MCF 10A (cell line): Measurements from ENCODE around the gene PARP6. TPM values are rescaled to one million over a fixed set of nuclear protein-coding genes. Genes with fewer than 3 reads are reported as not detected.

Source experiments
- BruUV-seq: library from RNA; stranded (reverse); fragments of 400-500 nt; replicated peaks from 2 replicates; lab custom pipeline; 2021; lab: Mats Ljungman, UMichigan
- CTCF ChIA-PET: fragments of 300-600 bp; sonication (Branson Sonifier 250); formaldehyde crosslinking; extraction: SDS; loops from one replicate; lab custom pipeline; 2021; ENCODE audit warnings: antibody characterized with exemption, inconsistent platforms; lab: Yijun Ruan, JAX
- POLR2A ChIA-PET: fragments of 300-600, 350-650 bp; sonication (Branson Sonifier 250); formaldehyde crosslinking; extraction: SDS; loops from one replicate; lab custom pipeline; 2020; ENCODE audit warnings: antibody characterized with exemption, inconsistent platforms; lab: Yijun Ruan, JAX
- DNase-seq: peaks from one replicate; pipeline ENCODE4 v3.0.0-alpha.2; 2018; ENCODE audit not compliant: unreplicated experiment
- H3K27ac Mint-ChIP-seq: one replicate; pipeline ENCODE4 v1.8.0; 2022; ENCODE audit warnings: mild to moderate bottlenecking, low read depth, mixed read lengths; ENCODE audit not compliant: unreplicated experiment
- H3K27me3 Mint-ChIP-seq: one replicate; pipeline ENCODE4 v1.8.0; 2022; ENCODE audit warnings: mixed read lengths; ENCODE audit not compliant: insufficient read depth, unreplicated experiment
- H3K36me3 Mint-ChIP-seq: one replicate; pipeline ENCODE4 v1.8.0; 2022; ENCODE audit warnings: mild to moderate bottlenecking, moderate library complexity, mixed read lengths; ENCODE audit not compliant: insufficient read depth, unreplicated experiment
- H3K4me1 Mint-ChIP-seq: one replicate; pipeline ENCODE4 v1.8.0; 2022; ENCODE audit warnings: mixed read lengths; ENCODE audit not compliant: insufficient read depth, unreplicated experiment
- H3K4me3 Mint-ChIP-seq: one replicate; pipeline ENCODE4 v1.8.0; 2022; ENCODE audit warnings: mild to moderate bottlenecking, moderate library complexity, mixed read lengths; ENCODE audit not compliant: unreplicated experiment
- H3K9me3 Mint-ChIP-seq: one replicate; pipeline ENCODE4 v1.8.0; 2022; ENCODE audit warnings: mixed read lengths; ENCODE audit not compliant: unreplicated experiment
- intact Hi-C: fragments of 100-400 bp; cut with micrococcal nuclease; formaldehyde crosslinking; loops from 2 replicates; pipeline ENCODE4 v1.14.1; 2022
- total RNA-seq: library from RNA; stranded (reverse); gene quantifications from 2 replicates; pipeline ENCODE4 v1.2.3, GENCODE V29; 2022
- TF ChIP-seq, protein P1 (sequence below): fragments of 200-600 bp; IDR thresholded peaks from one replicate; pipeline ENCODE4 v1.8.0; 2022; ENCODE audit warnings: antibody characterized with exemption, mild to moderate bottlenecking; ENCODE audit not compliant: unreplicated experiment

PARP6 gene
- total RNA-seq, 1 experiment from 2014 or later = 117 TPM

DNA sequence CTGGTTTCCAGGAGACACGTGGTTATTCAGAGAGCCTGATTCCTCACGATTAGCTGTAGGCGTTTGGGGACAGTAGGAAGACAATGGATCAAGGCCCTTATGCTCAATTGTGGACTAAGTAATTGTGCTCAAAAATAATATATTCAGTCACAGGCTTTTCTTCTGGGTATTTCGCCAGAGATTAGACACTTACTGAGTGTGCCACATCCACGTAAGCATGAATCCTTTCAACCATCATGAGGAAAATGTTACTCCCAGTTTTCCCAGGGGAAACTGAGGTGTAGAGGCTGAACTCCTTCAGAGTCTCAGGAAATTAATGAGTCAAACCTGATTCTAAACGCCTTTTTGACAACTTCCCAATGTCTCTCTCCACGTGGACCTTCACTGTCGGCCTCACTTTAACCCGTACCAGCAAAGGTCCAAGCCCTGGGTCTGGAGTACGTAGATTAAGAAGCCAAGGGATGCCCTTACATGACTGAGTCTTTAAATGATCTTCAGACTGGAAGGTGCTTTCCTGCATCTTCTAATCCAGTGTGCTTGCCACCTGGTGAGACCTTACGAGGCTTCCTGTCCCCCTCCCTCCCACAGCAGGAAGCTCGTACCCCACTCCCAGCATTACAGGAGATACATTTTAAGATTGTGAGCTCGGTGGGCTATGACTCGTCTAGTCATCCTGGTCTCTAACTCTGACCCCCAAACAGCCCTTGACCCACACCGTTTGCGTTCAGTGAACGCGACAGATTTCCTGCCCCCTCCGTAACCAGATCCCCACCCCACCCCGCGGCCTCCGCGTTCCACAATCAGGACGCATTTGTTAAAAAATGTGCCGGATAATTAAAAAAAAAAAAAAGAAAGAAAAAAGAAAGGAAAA, 43.0 kb downstream of the PARP6 start:
- Mint-ChIP-seq H3K27me3 (no peaks in the 10 kb centered on the region), H3K27ac (peak overlapping the region; percentile 81), H3K36me3 (peaks cover 38% of the 10 kb centered on the region), H3K4me1 (peaks cover 32% of the 10 kb centered on the region), H3K4me3 (peak overlapping the region; percentile 89), H3K9me3 (no peaks in the 10 kb centered on the region)
- ChIA-PET POLR2A (interaction anchor here (0.6 to 7.8 kb wide), 18 partner anchors 8 to 996 kb away, joined by 3 to 424 read pairs (median 7); partner anchors contain the start of genes ARIH1 and GRAMD2A), CTCF (interaction anchor here (0.6 to 1.3 kb wide), 4 partner anchors 11 to 616 kb away, joined by 3 to 4 read pairs (median 4); no protein-coding TSS in a partner anchor)
- intact Hi-C loops = no loop called here
- TF ChIP-seq, protein P1, sequence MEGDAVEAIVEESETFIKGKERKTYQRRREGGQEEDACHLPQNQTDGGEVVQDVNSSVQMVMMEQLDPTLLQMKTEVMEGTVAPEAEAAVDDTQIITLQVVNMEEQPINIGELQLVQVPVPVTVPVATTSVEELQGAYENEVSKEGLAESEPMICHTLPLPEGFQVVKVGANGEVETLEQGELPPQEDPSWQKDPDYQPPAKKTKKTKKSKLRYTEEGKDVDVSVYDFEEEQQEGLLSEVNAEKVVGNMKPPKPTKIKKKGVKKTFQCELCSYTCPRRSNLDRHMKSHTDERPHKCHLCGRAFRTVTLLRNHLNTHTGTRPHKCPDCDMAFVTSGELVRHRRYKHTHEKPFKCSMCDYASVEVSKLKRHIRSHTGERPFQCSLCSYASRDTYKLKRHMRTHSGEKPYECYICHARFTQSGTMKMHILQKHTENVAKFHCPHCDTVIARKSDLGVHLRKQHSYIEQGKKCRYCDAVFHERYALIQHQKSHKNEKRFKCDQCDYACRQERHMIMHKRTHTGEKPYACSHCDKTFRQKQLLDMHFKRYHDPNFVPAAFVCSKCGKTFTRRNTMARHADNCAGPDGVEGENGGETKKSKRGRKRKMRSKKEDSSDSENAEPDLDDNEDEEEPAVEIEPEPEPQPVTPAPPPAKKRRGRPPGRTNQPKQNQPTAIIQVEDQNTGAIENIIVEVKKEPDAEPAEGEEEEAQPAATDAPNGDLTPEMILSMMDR = no peak
- TSS peak; percentile 31 for BruUV-seq
- DNase-seq = peak; percentile 35

DNA sequence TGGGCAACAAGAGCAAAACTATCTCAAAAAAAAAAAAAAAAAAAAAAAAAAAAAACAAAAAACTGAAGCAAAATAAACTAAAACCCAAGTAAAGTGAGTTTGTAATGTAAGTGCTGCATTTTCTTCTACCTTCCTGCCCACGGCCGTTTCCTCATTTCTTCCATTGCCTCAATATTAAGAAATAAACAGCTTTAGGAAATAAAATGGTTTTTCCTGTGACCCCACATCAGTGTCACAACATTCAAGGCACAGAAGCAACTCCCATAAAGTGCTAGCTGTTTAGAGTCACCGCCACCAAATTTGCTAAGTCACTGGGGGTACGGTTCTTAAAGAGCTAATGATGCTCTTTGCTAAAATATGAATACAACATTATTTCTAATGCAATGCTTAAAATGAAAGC, 44.6 kb downstream of the PARP6 start:
- TF ChIP-seq, protein P1 = no peak
- ChIA-PET CTCF (interaction anchor here (0.6 to 2.7 kb wide), 7 partner anchors 11 to 700 kb away, joined by 3 to 29 read pairs (median 4); partner anchors contain the start of gene GRAMD2A), POLR2A (interaction anchor here (0.7 to 7.8 kb wide), 16 partner anchors 8 to 1758 kb away, joined by 3 to 424 read pairs (median 9); partner anchors contain the start of genes ARIH1, GRAMD2A, HEXA and PARP6)
- Mint-ChIP-seq H3K27ac (peak overlapping the region; percentile 81), H3K4me3 (peak overlapping the region; percentile 89), H3K9me3 (no peaks in the 10 kb centered on the region), H3K36me3 (peaks cover 51% of the 10 kb centered on the region), H3K4me1 (peaks cover 42% of the 10 kb centered on the region), H3K27me3 (no peaks in the 10 kb centered on the region)
- intact Hi-C loops = no loop called here
- no peak for DNase-seq
- no TSS peak for BruUV-seq

DNA sequence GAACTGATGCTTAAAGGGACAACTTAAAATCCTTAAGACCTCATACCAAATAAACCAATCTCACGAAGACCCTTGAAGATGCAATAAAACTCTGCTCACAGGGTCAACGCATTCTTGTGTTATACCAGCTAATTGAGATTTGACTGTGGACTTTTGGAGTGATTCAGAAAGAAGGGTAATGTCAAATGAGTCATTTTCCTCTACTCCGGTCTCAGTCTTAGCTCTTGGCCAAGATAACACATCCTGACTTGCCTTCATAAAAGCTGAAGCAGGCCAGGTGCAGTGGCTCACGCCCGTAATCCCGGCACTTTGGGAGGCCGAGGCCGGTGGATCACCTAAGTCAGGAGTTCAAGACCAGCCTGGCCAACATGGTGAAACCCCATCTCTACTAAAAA, 45.2 kb downstream of the PARP6 start:
- intact Hi-C loops = no loop called here
- ChIA-PET POLR2A (interaction anchor here (0.6 to 7.8 kb wide), 19 partner anchors 8 to 931 kb away, joined by 3 to 424 read pairs (median 8); partner anchors contain the start of genes ARIH1, GRAMD2A, HEXA and PARP6), CTCF (interaction anchor here (0.7 to 2.7 kb wide), 9 partner anchors 11 to 44 kb away, joined by 3 to 29 read pairs (median 4); partner anchors contain the start of gene GRAMD2A)
- Mint-ChIP-seq H3K27me3 (no peaks in the 10 kb centered on the region), H3K36me3 (peaks cover 56% of the 10 kb centered on the region), H3K9me3 (no peaks in the 10 kb centered on the region), H3K27ac (peak overlapping the region; percentile 81), H3K4me1 (peaks cover 43% of the 10 kb centered on the region), H3K4me3 (peak overlapping the region; percentile 89)
- peak; percentile 92 for DNase-seq
- BruUV-seq = no TSS peak
- TF ChIP-seq, protein P1 = no peak

DNA sequence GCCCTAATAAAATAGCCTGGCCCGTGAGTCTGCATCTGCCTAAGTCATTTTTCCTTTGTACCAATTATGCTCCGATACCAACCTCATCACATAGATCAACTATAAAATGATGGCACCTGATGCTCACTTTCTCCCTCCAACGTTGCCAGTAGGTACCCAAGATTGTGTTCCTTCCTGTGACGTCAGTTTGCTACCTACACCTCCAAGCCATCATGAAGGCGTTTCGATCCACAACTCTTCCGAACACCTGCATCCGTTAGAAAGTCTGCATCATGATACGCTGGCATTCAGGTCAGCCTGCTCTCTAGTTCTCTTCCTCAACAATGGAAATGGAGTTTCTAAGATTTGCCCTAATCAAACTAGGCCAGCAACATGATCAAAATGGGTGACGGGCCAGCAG, 49.1 kb downstream of the PARP6 start:
- CTCF ChIA-PET = interaction anchor here (0.6 to 2.5 kb wide), 6 partner anchors 9 to 104 kb away, joined by 3 to 7 read pairs (median 3); no protein-coding TSS in a partner anchor
- intact Hi-C loops = loop anchor here (2.0 kb wide), 1 partner anchor 24 kb away; no protein-coding TSS in a partner anchor
- DNase-seq = no peak
- BruUV-seq = no TSS peak
- H3K9me3 Mint-ChIP-seq = no peaks in the 10 kb centered on the region
- no peaks in the 10 kb centered on the region for H3K27me3 Mint-ChIP-seq
- peaks cover 89% of the 10 kb centered on the region for H3K36me3 Mint-ChIP-seq
- TF ChIP-seq, protein P1 = no peak
- POLR2A ChIA-PET = interaction anchor here (0.5 to 6.2 kb wide), 10 partner anchors 9 to 783 kb away, joined by 3 to 146 read pairs (median 10); partner anchors contain the start of genes ARIH1, GRAMD2A and PKM
- peak overlapping the region; percentile 71 for H3K27ac Mint-ChIP-seq
- peaks cover 58% of the 10 kb centered on the region for H3K4me1 Mint-ChIP-seq
- H3K4me3 Mint-ChIP-seq = peak overlapping the region; percentile 67
